ENCODE results near the gene EZH2.

The EZH2 gene

GRCh38 chr7:148884049-148884298 is at the start of gene EZH2:
EZH2 (minus strand) TSS chr7:148884291; CDS start chr7:148847298, 36,993 bp downstream.
- H3K27ac ChIP-seq = peak within 1 kb of the TSS; percentile 95
- POLR2A ChIA-PET (ENCODE audit: low non-redundant PET) = no interaction called here
- CTCF ChIA-PET = interaction anchor here (0.6 kb wide), 1 partner anchor 11 kb away, joined by 3 read pairs; no protein-coding TSS in a partner anchor
- no peak for DNase-seq (ENCODE audit: low spot score)
- no peak for TF ChIP-seq CTCF (conservative IDR thresholded peaks at IDR 0.05; ENCODE audit: low read depth)

GRCh38 chr7:148931470-148931869 is 47.4 kb upstream of the EZH2 start:
- POLR2A ChIA-PET (ENCODE audit: low non-redundant PET) = no interaction called here
- no peak for DNase-seq (ENCODE audit: low spot score)
- CTCF ChIA-PET = no interaction called here
- no peak for TF ChIP-seq CTCF (conservative IDR thresholded peaks at IDR 0.05; ENCODE audit: low read depth)
- no peak overlapping the region for H3K27ac ChIP-seq

GRCh38 chr7:148930335-148930734 is 46.2 kb upstream of the EZH2 start:
- ChIA-PET POLR2A (ENCODE audit: low non-redundant PET) (no interaction called here), CTCF (interaction anchor here (0.9 kb wide), 1 partner anchor 8 kb away, joined by 3 read pairs; no protein-coding TSS in a partner anchor)
- H3K27ac ChIP-seq = no peak overlapping the region
- no peak for TF ChIP-seq CTCF (conservative IDR thresholded peaks at IDR 0.05; ENCODE audit: low read depth)
- no peak for DNase-seq (ENCODE audit: low spot score)

GRCh38 chr7:148929176-148929575 is 45.1 kb upstream of the EZH2 start:
- POLR2A ChIA-PET (ENCODE audit: low non-redundant PET) = no interaction called here
- no peak overlapping the region for H3K27ac ChIP-seq
- TF ChIP-seq CTCF (conservative IDR thresholded peaks at IDR 0.05; ENCODE audit: low read depth) = no peak
- DNase-seq (ENCODE audit: low spot score) = no peak
- CTCF ChIA-PET = no interaction called here

GRCh38 chr7:148927123-148928045 is 43.3 kb upstream of the EZH2 start:
- H3K27ac ChIP-seq = no peak overlapping the region
- ChIA-PET POLR2A (ENCODE audit: low non-redundant PET) (no interaction called here), CTCF (interaction anchor here (0.6 kb wide), 1 partner anchor 64 kb away, joined by 3 read pairs; no protein-coding TSS in a partner anchor)
- no peak for TF ChIP-seq CTCF (conservative IDR thresholded peaks at IDR 0.05; ENCODE audit: low read depth)
- no peak for DNase-seq (ENCODE audit: low spot score)

GRCh38 chr7:148925836-148926235 is 41.7 kb upstream of the EZH2 start:
- CTCF ChIA-PET = no interaction called here
- DNase-seq (ENCODE audit: low spot score) = no peak
- no peak for TF ChIP-seq CTCF (conservative IDR thresholded peaks at IDR 0.05; ENCODE audit: low read depth)
- no peak overlapping the region for H3K27ac ChIP-seq
- POLR2A ChIA-PET (ENCODE audit: low non-redundant PET) = no interaction called here

Data from RWPE1 (cell line).